Liver (tissue), 3 donors: ENCODE results near the gene PNLIPRP1.

ENCODE experiments used
- EGR1 ChIP-seq, 2 donors: IDR thresholded peaks; 2 replicates each; pipeline ENCODE4 v1.6.1; 2016 to 2018; ENCODE audit warnings: antibody characterized with exemption in 2 of 2, low read depth in 2 of 2
- FOXA1 ChIP-seq: IDR thresholded peaks from 2 replicates; pipeline ENCODE4 v1.6.1; 2016; ENCODE audit warnings: antibody characterized with exemption
- FOXA2 ChIP-seq: IDR thresholded peaks from 2 replicates; pipeline ENCODE4 v1.6.1; 2016; ENCODE audit warnings: antibody characterized with exemption
- GABPA ChIP-seq, 2 donors: IDR thresholded peaks in 1 of 2; conservative IDR thresholded peaks in 1 of 2; 2 replicates each; pipeline ENCODE4 v1.6.1; 2016; ENCODE audit warnings: antibody characterized with exemption in 2 of 2, mild to moderate bottlenecking in 1 of 2, moderate library complexity in 1 of 2
- HNF4A ChIP-seq, 2 donors: conservative IDR thresholded peaks; 2 replicates each; pipeline ENCODE4 v1.6.1; 2016; ENCODE audit warnings: antibody characterized with exemption in 2 of 2, mild to moderate bottlenecking in 2 of 2
- HNF4G ChIP-seq: IDR thresholded peaks from 2 replicates; pipeline ENCODE4 v1.6.1; 2016; ENCODE audit warnings: antibody characterized with exemption
- RAD21 ChIP-seq, 2 donors: IDR thresholded peaks; 2 replicates each; pipeline ENCODE4 v1.6.1; 2016; ENCODE audit warnings: antibody characterized with exemption in 2 of 2, mild to moderate bottlenecking in 2 of 2
- SP1 ChIP-seq: IDR thresholded peaks from 2 replicates; pipeline ENCODE4 v1.6.1; 2018; ENCODE audit warnings: antibody characterized with exemption, mild to moderate bottlenecking
- TAF1 ChIP-seq: conservative IDR thresholded peaks from 2 replicates; pipeline ENCODE4 v1.6.1; 2016; ENCODE audit warnings: antibody characterized with exemption, mild to moderate bottlenecking
- YY1 ChIP-seq: IDR thresholded peaks from 2 replicates; pipeline ENCODE4 v1.6.1; 2016; ENCODE audit warnings: antibody characterized with exemption, mild to moderate bottlenecking
- TF ChIP-seq, protein P1 (sequence below): IDR thresholded peaks from 2 replicates; pipeline ENCODE4 v1.6.1; 2016; ENCODE audit warnings: antibody characterized with exemption, mild to moderate bottlenecking
- TF ChIP-seq, protein P2 (sequence below): fragments of 150-350 bp; IDR thresholded peaks from 2 replicates; pipeline ENCODE4 v1.5.1; 2017; ENCODE audit warnings: improper control_type of control experiment, low read depth, low read length; ENCODE audit not compliant: missing input control
- TF ChIP-seq, protein P3 (sequence below): IDR thresholded peaks from 2 replicates; pipeline ENCODE4 v1.6.1; 2016; ENCODE audit warnings: antibody characterized with exemption
- donor health status: healthy.
- donor health status: healthy.

DNA sequence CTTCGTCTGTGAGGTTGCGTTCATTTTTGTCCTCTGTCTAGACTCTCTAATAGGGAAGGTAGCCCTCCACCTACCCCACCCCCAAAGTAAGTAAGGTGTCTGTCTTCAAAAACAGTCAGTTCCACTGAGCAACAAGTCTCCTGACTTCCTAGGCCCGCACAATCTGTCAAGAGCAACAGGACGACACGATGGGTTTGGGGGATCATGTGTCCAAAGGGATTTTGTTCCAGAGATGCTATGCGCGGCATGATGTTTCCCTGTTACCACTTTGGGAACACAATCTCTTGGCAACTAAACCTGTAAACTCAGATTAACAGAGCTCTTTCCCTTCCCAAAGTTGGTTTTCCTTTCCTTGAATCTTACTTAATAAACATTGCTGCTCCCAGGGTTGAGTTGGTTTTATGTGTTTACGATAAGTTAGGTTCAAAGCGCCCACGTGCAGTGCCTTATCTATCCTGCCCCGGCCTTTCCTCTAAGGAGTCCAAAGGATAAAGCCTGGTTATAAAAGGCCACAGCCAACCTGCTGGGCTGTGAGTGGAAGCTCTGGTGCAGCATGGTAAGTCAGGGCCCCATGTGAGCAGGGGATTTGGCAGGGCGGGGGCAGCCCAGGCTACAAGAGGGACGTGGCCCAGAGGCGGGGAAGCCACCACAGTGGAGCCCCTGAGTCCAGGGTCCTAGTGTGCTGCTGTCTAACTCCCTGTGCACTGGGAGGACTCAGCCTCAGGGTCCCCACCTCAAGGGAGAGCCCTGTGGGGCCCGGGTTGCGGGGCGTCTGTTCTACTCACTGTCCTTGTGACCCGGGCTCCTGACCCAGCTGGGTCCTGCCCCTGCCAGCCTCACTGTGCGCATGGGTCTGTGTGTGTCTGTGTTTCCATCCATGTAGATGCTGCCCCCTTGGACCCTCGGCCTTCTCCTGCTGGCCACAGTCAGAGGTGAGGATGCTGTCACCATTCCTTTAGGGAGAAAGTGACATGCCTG lies 30.0 kb downstream of the PNLIPRP1 start, which contains the start of gene PNLIPRP2:
- no peak for TF ChIP-seq GABPA (IDR thresholded peaks at IDR 0.05 in 1 of 2, conservative IDR thresholded peaks at IDR 0.05 in 1 of 2)
- TF ChIP-seq, protein P1, sequence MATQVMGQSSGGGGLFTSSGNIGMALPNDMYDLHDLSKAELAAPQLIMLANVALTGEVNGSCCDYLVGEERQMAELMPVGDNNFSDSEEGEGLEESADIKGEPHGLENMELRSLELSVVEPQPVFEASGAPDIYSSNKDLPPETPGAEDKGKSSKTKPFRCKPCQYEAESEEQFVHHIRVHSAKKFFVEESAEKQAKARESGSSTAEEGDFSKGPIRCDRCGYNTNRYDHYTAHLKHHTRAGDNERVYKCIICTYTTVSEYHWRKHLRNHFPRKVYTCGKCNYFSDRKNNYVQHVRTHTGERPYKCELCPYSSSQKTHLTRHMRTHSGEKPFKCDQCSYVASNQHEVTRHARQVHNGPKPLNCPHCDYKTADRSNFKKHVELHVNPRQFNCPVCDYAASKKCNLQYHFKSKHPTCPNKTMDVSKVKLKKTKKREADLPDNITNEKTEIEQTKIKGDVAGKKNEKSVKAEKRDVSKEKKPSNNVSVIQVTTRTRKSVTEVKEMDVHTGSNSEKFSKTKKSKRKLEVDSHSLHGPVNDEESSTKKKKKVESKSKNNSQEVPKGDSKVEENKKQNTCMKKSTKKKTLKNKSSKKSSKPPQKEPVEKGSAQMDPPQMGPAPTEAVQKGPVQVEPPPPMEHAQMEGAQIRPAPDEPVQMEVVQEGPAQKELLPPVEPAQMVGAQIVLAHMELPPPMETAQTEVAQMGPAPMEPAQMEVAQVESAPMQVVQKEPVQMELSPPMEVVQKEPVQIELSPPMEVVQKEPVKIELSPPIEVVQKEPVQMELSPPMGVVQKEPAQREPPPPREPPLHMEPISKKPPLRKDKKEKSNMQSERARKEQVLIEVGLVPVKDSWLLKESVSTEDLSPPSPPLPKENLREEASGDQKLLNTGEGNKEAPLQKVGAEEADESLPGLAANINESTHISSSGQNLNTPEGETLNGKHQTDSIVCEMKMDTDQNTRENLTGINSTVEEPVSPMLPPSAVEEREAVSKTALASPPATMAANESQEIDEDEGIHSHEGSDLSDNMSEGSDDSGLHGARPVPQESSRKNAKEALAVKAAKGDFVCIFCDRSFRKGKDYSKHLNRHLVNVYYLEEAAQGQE, result no peak
- TF ChIP-seq TAF1, result no peak
- TF ChIP-seq, protein P2, sequence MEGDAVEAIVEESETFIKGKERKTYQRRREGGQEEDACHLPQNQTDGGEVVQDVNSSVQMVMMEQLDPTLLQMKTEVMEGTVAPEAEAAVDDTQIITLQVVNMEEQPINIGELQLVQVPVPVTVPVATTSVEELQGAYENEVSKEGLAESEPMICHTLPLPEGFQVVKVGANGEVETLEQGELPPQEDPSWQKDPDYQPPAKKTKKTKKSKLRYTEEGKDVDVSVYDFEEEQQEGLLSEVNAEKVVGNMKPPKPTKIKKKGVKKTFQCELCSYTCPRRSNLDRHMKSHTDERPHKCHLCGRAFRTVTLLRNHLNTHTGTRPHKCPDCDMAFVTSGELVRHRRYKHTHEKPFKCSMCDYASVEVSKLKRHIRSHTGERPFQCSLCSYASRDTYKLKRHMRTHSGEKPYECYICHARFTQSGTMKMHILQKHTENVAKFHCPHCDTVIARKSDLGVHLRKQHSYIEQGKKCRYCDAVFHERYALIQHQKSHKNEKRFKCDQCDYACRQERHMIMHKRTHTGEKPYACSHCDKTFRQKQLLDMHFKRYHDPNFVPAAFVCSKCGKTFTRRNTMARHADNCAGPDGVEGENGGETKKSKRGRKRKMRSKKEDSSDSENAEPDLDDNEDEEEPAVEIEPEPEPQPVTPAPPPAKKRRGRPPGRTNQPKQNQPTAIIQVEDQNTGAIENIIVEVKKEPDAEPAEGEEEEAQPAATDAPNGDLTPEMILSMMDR, result no peak
- TF ChIP-seq, protein P3, sequence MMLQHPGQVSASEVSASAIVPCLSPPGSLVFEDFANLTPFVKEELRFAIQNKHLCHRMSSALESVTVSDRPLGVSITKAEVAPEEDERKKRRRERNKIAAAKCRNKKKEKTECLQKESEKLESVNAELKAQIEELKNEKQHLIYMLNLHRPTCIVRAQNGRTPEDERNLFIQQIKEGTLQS, result no peak
- no peak for TF ChIP-seq YY1
- TF ChIP-seq EGR1 (IDR thresholded peaks at IDR 0.05; ENCODE audit: low read depth in 2 of 2), result no peak
- TF ChIP-seq HNF4A (conservative IDR thresholded peaks at IDR 0.05), result no peak
- no peak for TF ChIP-seq HNF4G
- no peak for TF ChIP-seq RAD21 (IDR thresholded peaks at IDR 0.05)
- TF ChIP-seq FOXA1, result no peak
- TF ChIP-seq SP1, result no peak
- no peak for TF ChIP-seq FOXA2
